Anterior cingulate cortex (tissue), 58 donors: ENCODE measurements around the gene AOPEP.

ENCODE experiments used
- DNase-seq, 58 donors: peaks; one replicate each; lab custom pipeline; 2025; lab: John Stamatoyannopoulos, UW

AOPEP gene

GRCh38 chr9:94726495-94727191, at the start of gene AOPEP:
Gene AOPEP (plus strand): TSS chr9:94726699. CDS start chr9:94759784, 33,085 bp downstream.
- peak; percentile 49 to 98 (median 93) for DNase-seq

GRCh38 chr9:94677929-94678328, 48.6 kb upstream of the AOPEP start:
- DNase-seq, result no peak

- DNase-seq, result no peak
These were observed 46.9 kb upstream of the AOPEP start for GRCh38 chr9:94679587-94679986.

- no peak for DNase-seq
These were observed 46.5 kb upstream of the AOPEP start for GRCh38 chr9:94680020-94680419.

- no peak for DNase-seq
These were observed 45.9 kb upstream of the AOPEP start for GRCh38 chr9:94680621-94681020.

- peak in 56 of 58 donors; percentile 12 to 86 (median 60) for DNase-seq
These were observed 45.0 kb upstream of the AOPEP start for GRCh38 chr9:94681508-94681907.

- no peak for DNase-seq
These were observed 41.1 kb upstream of the AOPEP start for GRCh38 chr9:94685359-94685758.

- no peak for DNase-seq
These were observed 39.0 kb upstream of the AOPEP start for GRCh38 chr9:94687451-94687850.

GRCh38 chr9:94690344-94690743, 36.2 kb upstream of the AOPEP start:
- no peak for DNase-seq

GRCh38 chr9:94692601-94693000, 33.9 kb upstream of the AOPEP start:
- no peak for DNase-seq

- no peak for DNase-seq
These were observed 32.9 kb upstream of the AOPEP start for GRCh38 chr9:94693485-94694204.

GRCh38 chr9:94696545-94696944, 30.0 kb upstream of the AOPEP start:
- no peak for DNase-seq

- peak in 9 of 58 donors; percentile 2 to 26 (median 11) for DNase-seq
These were observed 28.4 kb upstream of the AOPEP start for GRCh38 chr9:94697972-94698581.

- no peak for DNase-seq
These were observed 26.7 kb upstream of the AOPEP start for GRCh38 chr9:94699715-94700373.

GRCh38 chr9:94700445-94700844, 26.1 kb upstream of the AOPEP start:
- no peak for DNase-seq

GRCh38 chr9:94703488-94704140, 22.9 kb upstream of the AOPEP start:
- no peak for DNase-seq

- no peak for DNase-seq
These were observed 21.3 kb upstream of the AOPEP start for GRCh38 chr9:94705162-94705702.

- no peak for DNase-seq
These were observed 19.6 kb upstream of the AOPEP start for GRCh38 chr9:94706922-94707321.

GRCh38 chr9:94713436-94714215, 12.9 kb upstream of the AOPEP start:
- DNase-seq, result peak in 1 of 58 donors; percentile 4
